ENCODE measurements around the gene BIRC7. TPM values are rescaled to one million over a fixed set of nuclear protein-coding genes. Genes with fewer than 3 reads are reported as not detected.

BIRC7 gene
- total and polyA plus RNA-seq, 10 donors, result 0.40 to 2.9 (median 1.2) TPM; not detected in 2

- H3K4me3 ChIP-seq, result no peak overlapping the region
- no peaks in the 10 kb centered on the region for H3K4me1 ChIP-seq
- TF ChIP-seq POLR2A (IDR thresholded peaks at IDR 0.05), result no peak
- no peak for TF ChIP-seq CTCF (IDR thresholded peaks at IDR 0.05 in 8 of 11, conservative IDR thresholded peaks at IDR 0.05 in 3 of 11)
- no peak for TF ChIP-seq POLR2AphosphoS5 (IDR thresholded peaks at IDR 0.05)
- H3K36me3 ChIP-seq, result no peaks in the 10 kb centered on the region
- DNase-seq, result no peak
- H3K27ac ChIP-seq, result no peak overlapping the region
- peaks cover 0 to 15% (median 7%) of the 10 kb centered on the region in 7 donors for H3K27me3 ChIP-seq (replicated peaks in 1 of 7)
- no peaks in the 10 kb centered on the region for H3K9me3 ChIP-seq
- 63 to 88% (median 82%) methylated on average over 4 to 7 of the region's 7 CpGs for WGBS, 5 donors
- intact Hi-C loops (cut with DNase I; ENCODE audit: low total_unique reads), result no loop called here
Measured at GRCh38 chr20:63187338-63188158, 48.2 kb upstream of the BIRC7 start.

- no peaks in the 10 kb centered on the region for H3K4me1 ChIP-seq
Measured at GRCh38 chr20:63188159-63188442, 47.6 kb upstream of the BIRC7 start.

GRCh38 chr20:63188641-63189321 is 46.9 kb upstream of the BIRC7 start:
- no peaks in the 10 kb centered on the region for H3K36me3 ChIP-seq
- peaks cover 0 to 3% (median 0%) of the 10 kb centered on the region in 7 donors for H3K27me3 ChIP-seq (replicated peaks in 1 of 7)
- DNase-seq, result no peak
- no peak overlapping the region for H3K4me3 ChIP-seq
- 62 to 75% (median 67%) methylated on average over 12 to 15 of the region's 15 CpGs for WGBS, 5 donors
- TF ChIP-seq POLR2A (IDR thresholded peaks at IDR 0.05), result no peak
- TF ChIP-seq CTCF (IDR thresholded peaks at IDR 0.05 in 8 of 11, conservative IDR thresholded peaks at IDR 0.05 in 3 of 11), result no peak
- no peak for TF ChIP-seq POLR2AphosphoS5 (IDR thresholded peaks at IDR 0.05)
- no peaks in the 10 kb centered on the region for H3K9me3 ChIP-seq
- H3K4me1 ChIP-seq, result no peaks in the 10 kb centered on the region
- no peak overlapping the region for H3K27ac ChIP-seq
- intact Hi-C loops (cut with DNase I; ENCODE audit: low total_unique reads), result no loop called here

More at GRCh38 chr20:63188159-63188442, 47.6 kb upstream of the BIRC7 start:
- Histone ChIP-seq H3K36me3 (no peaks in the 10 kb centered on the region), H3K4me3 (no peak overlapping the region), H3K9me3 (no peaks in the 10 kb centered on the region), H3K27me3 (replicated peaks in 1 of 7) (peaks cover 0 to 10% (median 1%) of the 10 kb centered on the region in 7 donors), H3K27ac (no peak overlapping the region)
- intact Hi-C loops (cut with DNase I; ENCODE audit: low total_unique reads), result no loop called here
- TF ChIP-seq POLR2A (IDR thresholded peaks at IDR 0.05) (no peak), POLR2AphosphoS5 (IDR thresholded peaks at IDR 0.05) (no peak), CTCF (IDR thresholded peaks at IDR 0.05 in 8 of 11, conservative IDR thresholded peaks at IDR 0.05 in 3 of 11) (no peak)
- no peak for DNase-seq
- 82 to 89% (median 86%) methylated on average over 4 to 13 of the region's 13 CpGs for WGBS, 5 donors

- Histone ChIP-seq H3K4me3 (no peak overlapping the region), H3K36me3 (peaks cover 0 to 4% (median 0%) of the 10 kb centered on the region in 6 donors), H3K4me1 (no peaks in the 10 kb centered on the region), H3K27me3 (replicated peaks in 1 of 7) (no peaks in the 10 kb centered on the region), H3K9me3 (no peaks in the 10 kb centered on the region), H3K27ac (no peak overlapping the region)
- DNase-seq, result no peak
- TF ChIP-seq CTCF (IDR thresholded peaks at IDR 0.05 in 8 of 11, conservative IDR thresholded peaks at IDR 0.05 in 3 of 11), result no peak
- no peak for TF ChIP-seq POLR2A (IDR thresholded peaks at IDR 0.05)
- TF ChIP-seq POLR2AphosphoS5 (IDR thresholded peaks at IDR 0.05), result no peak
- WGBS, 5 donors, result 81 to 91% (median 87%) methylated on average over 4 to 5 of the region's 5 CpGs
- intact Hi-C loops (cut with DNase I; ENCODE audit: low total_unique reads), result no loop called here
Measured at GRCh38 chr20:63189322-63189642, 46.4 kb upstream of the BIRC7 start.
